ENCODE data around the gene USP34.
"Not testable (repeated sequence)": the region's sequence is repeated elsewhere in the genome, so short reads cannot be mapped to it uniquely, and the experiment has no call there.

The USP34 gene

GRCh38 chr2:61450144-61450543 lies 20.7 kb downstream of the USP34 start:
- in situ Hi-C loops (cut with MboI; ENCODE audit: low pct_unique_long_range_greater_than_20kb, low sequenced_read_pairs, unreplicated experiment): no loop called here
- DNase-seq (ENCODE audit: low spot score): no peak
- no peak for TF ChIP-seq CTCF (IDR thresholded peaks at IDR 0.05; ENCODE audit: extremely low read depth, insufficient read depth, missing control alignments)

GRCh38 chr2:61448229-61448628 lies 22.7 kb downstream of the USP34 start:
- TF ChIP-seq CTCF (IDR thresholded peaks at IDR 0.05; ENCODE audit: extremely low read depth, insufficient read depth, missing control alignments): no peak
- in situ Hi-C loops (cut with MboI; ENCODE audit: low pct_unique_long_range_greater_than_20kb, low sequenced_read_pairs, unreplicated experiment): no loop called here

GRCh38 chr2:61446971-61447370 lies 23.9 kb downstream of the USP34 start:
- in situ Hi-C loops (cut with MboI; ENCODE audit: low pct_unique_long_range_greater_than_20kb, low sequenced_read_pairs, unreplicated experiment); DNase-seq (ENCODE audit: low spot score): not testable (repeated sequence)

More at GRCh38 chr2:61448229-61448628, 22.7 kb downstream of the USP34 start:
- no peak for DNase-seq (ENCODE audit: low spot score)

GRCh38 chr2:61443342-61444041 lies 27.4 kb downstream of the USP34 start:
- in situ Hi-C loops (cut with MboI; ENCODE audit: low pct_unique_long_range_greater_than_20kb, low sequenced_read_pairs, unreplicated experiment): no loop called here
- no peak for TF ChIP-seq CTCF (IDR thresholded peaks at IDR 0.05; ENCODE audit: extremely low read depth, insufficient read depth, missing control alignments)
- DNase-seq (ENCODE audit: low spot score): peak; percentile 37

- no peak for DNase-seq (ENCODE audit: low spot score)
- in situ Hi-C loops (cut with MboI; ENCODE audit: low pct_unique_long_range_greater_than_20kb, low sequenced_read_pairs, unreplicated experiment): no loop called here
- TF ChIP-seq CTCF (IDR thresholded peaks at IDR 0.05; ENCODE audit: extremely low read depth, insufficient read depth, missing control alignments): no peak
Measured at GRCh38 chr2:61439241-61440002, 31.5 kb downstream of the USP34 start.

- DNase-seq (ENCODE audit: low spot score): no peak
- no peak for TF ChIP-seq CTCF (IDR thresholded peaks at IDR 0.05; ENCODE audit: extremely low read depth, insufficient read depth, missing control alignments)
- in situ Hi-C loops (cut with MboI; ENCODE audit: low pct_unique_long_range_greater_than_20kb, low sequenced_read_pairs, unreplicated experiment): no loop called here
Measured at GRCh38 chr2:61438670-61439069, 32.2 kb downstream of the USP34 start.

- TF ChIP-seq CTCF (IDR thresholded peaks at IDR 0.05; ENCODE audit: extremely low read depth, insufficient read depth, missing control alignments): no peak
- in situ Hi-C loops (cut with MboI; ENCODE audit: low pct_unique_long_range_greater_than_20kb, low sequenced_read_pairs, unreplicated experiment): no loop called here
- no peak for DNase-seq (ENCODE audit: low spot score)
Measured at GRCh38 chr2:61437170-61437569, 33.7 kb downstream of the USP34 start.

Data from GM13977 (cell line).